Measurements from ENCODE around the gene ATP5MC3. TPM values are rescaled to one million over a fixed set of nuclear protein-coding genes. Genes with fewer than 3 reads are reported as not detected.

The ATP5MC3 gene
- total RNA-seq, 4 donors from 2014 or later: 71.0 to 236 (median 172) TPM

- H3K27ac ChIP-seq: no peak overlapping the region
- H3K4me1 ChIP-seq: peaks cover 14 to 19% of the 10 kb centered on the region in 2 donors
- no peak overlapping the region for H3K4me3 ChIP-seq (replicated peaks in 1 of 3)
- intact Hi-C loops (cut with DNase I): no loop called here
- TF ChIP-seq CTCF (IDR thresholded peaks at IDR 0.05) (no peak), POLR2A (IDR thresholded peaks at IDR 0.05) (no peak)
- no peaks in the 10 kb centered on the region for H3K27me3 ChIP-seq
- 82 to 88% methylated on average over 2 of the region's 2 CpGs for WGBS, 2 donors
- H3K36me3 ChIP-seq: no peaks in the 10 kb centered on the region
- no peak for DNase-seq
- H3K9me3 ChIP-seq: no peaks in the 10 kb centered on the region
These were observed 29.3 kb downstream of the ATP5MC3 start for GRCh38 chr2:175152242-175152641.

GRCh38 chr2:175151791-175152190 lies 29.7 kb downstream of the ATP5MC3 start:
- WGBS, 2 donors: 77 to 95% methylated on average over 1 of the region's 1 CpG
- Histone ChIP-seq H3K9me3 (no peaks in the 10 kb centered on the region), H3K36me3 (no peaks in the 10 kb centered on the region), H3K4me3 (replicated peaks in 1 of 3) (no peak overlapping the region), H3K27me3 (no peaks in the 10 kb centered on the region), H3K4me1 (peaks cover 14 to 19% of the 10 kb centered on the region in 2 donors), H3K27ac (no peak overlapping the region)
- DNase-seq: no peak
- intact Hi-C loops (cut with DNase I): no loop called here
- no peak for TF ChIP-seq POLR2A (IDR thresholded peaks at IDR 0.05)
- no peak for TF ChIP-seq CTCF (IDR thresholded peaks at IDR 0.05)

GRCh38 chr2:175147186-175147585 lies 34.3 kb downstream of the ATP5MC3 start:
- no peak overlapping the region for H3K27ac ChIP-seq
- 83 to 89% methylated on average over 4 of the region's 4 CpGs for WGBS, 2 donors
- no peak for TF ChIP-seq CTCF (IDR thresholded peaks at IDR 0.05)
- TF ChIP-seq POLR2A (IDR thresholded peaks at IDR 0.05): no peak
- H3K4me3 ChIP-seq (replicated peaks in 1 of 3): no peak overlapping the region
- intact Hi-C loops (cut with DNase I): no loop called here
- no peaks in the 10 kb centered on the region for H3K36me3 ChIP-seq
- no peaks in the 10 kb centered on the region for H3K9me3 ChIP-seq
- no peaks in the 10 kb centered on the region for H3K27me3 ChIP-seq
- no peak for DNase-seq
- peaks cover 4 to 12% of the 10 kb centered on the region in 2 donors for H3K4me1 ChIP-seq

GRCh38 chr2:175143678-175144077 lies 37.8 kb downstream of the ATP5MC3 start:
- no peak overlapping the region for H3K4me3 ChIP-seq (replicated peaks in 1 of 3)
- H3K27me3 ChIP-seq: no peaks in the 10 kb centered on the region
- no peaks in the 10 kb centered on the region for H3K9me3 ChIP-seq
- H3K4me1 ChIP-seq: peaks cover 0 to 3% of the 10 kb centered on the region in 2 donors
- WGBS, 2 donors: 93 to 95% methylated on average over 2 of the region's 2 CpGs
- intact Hi-C loops (cut with DNase I): no loop called here
- no peak overlapping the region for H3K27ac ChIP-seq
- TF ChIP-seq POLR2A (IDR thresholded peaks at IDR 0.05): no peak
- TF ChIP-seq CTCF (IDR thresholded peaks at IDR 0.05): no peak
- no peaks in the 10 kb centered on the region for H3K36me3 ChIP-seq
- no peak for DNase-seq

- H3K4me1 ChIP-seq: peaks cover 0 to under 1% of the 10 kb centered on the region in 2 donors
- WGBS, 2 donors: 94 to 97% methylated on average over 1 of the region's 1 CpG
- no peak for TF ChIP-seq POLR2A (IDR thresholded peaks at IDR 0.05)
- H3K9me3 ChIP-seq: no peaks in the 10 kb centered on the region
- no peak overlapping the region for H3K27ac ChIP-seq
- H3K36me3 ChIP-seq: no peaks in the 10 kb centered on the region
- H3K27me3 ChIP-seq: no peaks in the 10 kb centered on the region
- intact Hi-C loops (cut with DNase I): no loop called here
- no peak for DNase-seq
- H3K4me3 ChIP-seq (replicated peaks in 1 of 3): no peak overlapping the region
These were observed 38.3 kb downstream of the ATP5MC3 start for GRCh38 chr2:175143191-175143590.

- intact Hi-C loops (cut with DNase I): no loop called here
- no peak for DNase-seq
- Histone ChIP-seq H3K4me1 (no peaks in the 10 kb centered on the region), H3K27me3 (no peaks in the 10 kb centered on the region), H3K27ac (no peak overlapping the region), H3K36me3 (no peaks in the 10 kb centered on the region), H3K4me3 (replicated peaks in 1 of 3) (no peak overlapping the region), H3K9me3 (no peaks in the 10 kb centered on the region)
- WGBS, 2 donors: 75 to 77% methylated on average over 2 of the region's 2 CpGs
- TF ChIP-seq POLR2A (IDR thresholded peaks at IDR 0.05) (no peak), CTCF (IDR thresholded peaks at IDR 0.05) (no peak)
These were observed 41.2 kb downstream of the ATP5MC3 start for GRCh38 chr2:175140332-175140731.

Data from thyroid gland (tissue), 4 donors.